ENCODE results near the gene SLC5A6.
"Not testable (repeated sequence)": the region's sequence is repeated elsewhere in the genome, so short reads cannot be mapped to it uniquely, and the experiment has no call there.

SLC5A6 gene

GRCh38 chr2:27204566-27204965, 7.5 kb downstream of the SLC5A6 start:
- no peak for DNase-seq

GRCh38 chr2:27203741-27204140, 8.3 kb downstream of the SLC5A6 start:
- DNase-seq: no peak

GRCh38 chr2:27202854-27203253, 9.2 kb downstream of the SLC5A6 start:
- no peak for DNase-seq

- DNase-seq: no peak
Measured at GRCh38 chr2:27201675-27202074, 10.4 kb downstream of the SLC5A6 start.

GRCh38 chr2:27199241-27199640, 12.8 kb downstream of the SLC5A6 start:
- no peak for DNase-seq

- DNase-seq: no peak
Measured at GRCh38 chr2:27198627-27199026, 13.4 kb downstream of the SLC5A6 start.

- not testable (repeated sequence) for DNase-seq
Measured at GRCh38 chr2:27198068-27198467, 14.0 kb downstream of the SLC5A6 start.

- DNase-seq: not testable (repeated sequence)
Measured at GRCh38 chr2:27195799-27196198, 16.3 kb downstream of the SLC5A6 start.

GRCh38 chr2:27194538-27195354, 17.3 kb downstream of the SLC5A6 start:
- DNase-seq: no peak

GRCh38 chr2:27191070-27191829, 20.8 kb downstream of the SLC5A6 start:
- peak; percentile 71 for DNase-seq

- no peak for DNase-seq
Measured at GRCh38 chr2:27189989-27190388, 22.1 kb downstream of the SLC5A6 start.

GRCh38 chr2:27186613-27187345, 25.3 kb downstream of the SLC5A6 start:
- DNase-seq: no peak

- peak; percentile 87 for DNase-seq
Measured at GRCh38 chr2:27185331-27186026, 26.6 kb downstream of the SLC5A6 start.

GRCh38 chr2:27184115-27184514, 28.0 kb downstream of the SLC5A6 start:
- peak; percentile 9 for DNase-seq

- DNase-seq: peak; percentile 95
Measured at GRCh38 chr2:27182346-27182745, 29.7 kb downstream of the SLC5A6 start.

- no peak for DNase-seq
Measured at GRCh38 chr2:27179344-27180000, 32.6 kb downstream of the SLC5A6 start.

GRCh38 chr2:27178469-27178868, 33.6 kb downstream of the SLC5A6 start:
- no peak for DNase-seq

GRCh38 chr2:27177441-27178351, 34.4 kb downstream of the SLC5A6 start:
- DNase-seq: no peak

GRCh38 chr2:27175781-27176180, 36.3 kb downstream of the SLC5A6 start:
- not testable (repeated sequence) for DNase-seq

GRCh38 chr2:27175330-27175729, 36.7 kb downstream of the SLC5A6 start:
- DNase-seq: no peak

GRCh38 chr2:27174638-27175037, 37.4 kb downstream of the SLC5A6 start:
- peak; percentile 36 for DNase-seq

All from fibroblast of skin of back (primary cell).